Measurements from ENCODE around the gene IL12RB1. TPM values are rescaled to one million over a fixed set of nuclear protein-coding genes. Genes with fewer than 3 reads are reported as not detected.

Gene IL12RB1
- total and polyA plus RNA-seq, 2 donors (not counting 3 experiments of a cell fraction or from before 2014, with no cell fraction given), result not detected

- TF ChIP-seq MAX (IDR thresholded peaks at IDR 0.05; ENCODE audit: insufficient read depth, insufficient read length), result no peak
- no peak for TF ChIP-seq JUN (IDR thresholded peaks at IDR 0.05; ENCODE audit: borderline replicate concordance, insufficient read depth, insufficient read length, low read depth)
- TF ChIP-seq POLR2A (IDR thresholded peaks at IDR 0.05; ENCODE audit: low read depth, low read length), result no peak
- TF ChIP-seq MYC (IDR thresholded peaks at IDR 0.05; ENCODE audit: low read depth, low read length), result no peak
- no peak for TF ChIP-seq FOS (IDR thresholded peaks at IDR 0.05; ENCODE audit: borderline replicate concordance, insufficient read depth, low read length)
- no peak for TF ChIP-seq POLR2AphosphoS5 (IDR thresholded peaks at IDR 0.05; ENCODE audit: insufficient read depth, low read depth, low read length)
- TF ChIP-seq GATA2 (IDR thresholded peaks at IDR 0.05; ENCODE audit: insufficient read depth, insufficient read length, low read depth, low read length), result no peak
- no peak for TF ChIP-seq EZH2 (IDR thresholded peaks at IDR 0.05; ENCODE audit: borderline replicate concordance, low read depth, low read length, severe bottlenecking)
- no peak for TF ChIP-seq CTCF (IDR thresholded peaks at IDR 0.05; ENCODE audit: extremely low read depth in 1 of 2, insufficient read depth in 1 of 2, low read depth in 1 of 2, low read length in 2 of 2)
- DNase-seq (ENCODE audit: low read depth, low spot score) (no peak), FAIRE-seq (no peak)
- Histone ChIP-seq H3K4me3 (replicated peaks in 1 of 3; ENCODE audit: insufficient read depth in 1 of 3, low read depth in 1 of 3, low read length in 3 of 3) (peak overlapping the region in 1 of 3 experiments; percentile 46), H3K36me3 (ENCODE audit: control insufficient read depth in 2 of 2, extremely low read depth in 1 of 2, insufficient read depth in 2 of 2, low read length in 2 of 2) (peaks cover 0 to 27% of the 10 kb centered on the region in 2 experiments), H3K27ac (ENCODE audit: insufficient read depth, low read depth, low read length) (no peak overlapping the region), H3K79me2 (ENCODE audit: control insufficient read depth, insufficient read depth, low read length) (peaks cover 1% of the 10 kb centered on the region), H3K9me1 (replicated peaks; ENCODE audit: control insufficient read depth, extremely low read depth, insufficient read depth, low read length) (no peaks in the 10 kb centered on the region), H3K9me3 (replicated peaks; ENCODE audit: control insufficient read depth, insufficient read depth, low read length) (no peaks in the 10 kb centered on the region), H2AFZ (ENCODE audit: low read depth, low read length) (no peak overlapping the region), H3K4me1 (ENCODE audit: control insufficient read depth, extremely low read depth, insufficient read depth, low read length) (peaks cover 7% of the 10 kb centered on the region), H3K27me3 (ENCODE audit: control insufficient read depth in 2 of 2, insufficient read depth in 2 of 2, low read length in 2 of 2) (no peaks in the 10 kb centered on the region), H4K20me1 (replicated peaks; ENCODE audit: control insufficient read depth, extremely low read depth, insufficient read depth, low read length) (no peaks in the 10 kb centered on the region), H3K9ac (replicated peaks; ENCODE audit: extremely low read depth, insufficient read depth, low read length) (no peak overlapping the region), H3K4me2 (ENCODE audit: insufficient read depth, low read length) (no peak overlapping the region)
- BruUV-seq (replicated peaks), result no TSS peak
- dilution Hi-C loops (cut with MboI; ENCODE audit: extremely low pct_ligation_motif_present, low sequenced_read_pairs) (no loop called here), intact Hi-C loops (cut with micrococcal nuclease) (loop anchor here (5.0 kb wide), 1 partner anchor 243 kb away; no protein-coding TSS in a partner anchor)
- CTCF ChIA-PET, result interaction anchor here (1.2 kb wide), 1 partner anchor 48 kb away, joined by 7 read pairs; no protein-coding TSS in a partner anchor
- POLR2A ChIA-PET, result no interaction called here
These were observed 77.2 kb downstream of the IL12RB1 start for GRCh38 chr19:18009412-18010066.

Other genes with a start within 250 kb of the IL12RB1 start
- 3.1 and 3.4 TPM in 2 replicates for gene JAK3, start 239.0 kb downstream of the IL12RB1 start, total RNA-seq
- 3.8 and 5.1 TPM in 2 replicates for gene JAK3, start 239.0 kb downstream of the IL12RB1 start, polyA plus RNA-seq
- gene RPL18A, start 227.0 kb downstream of the IL12RB1 start, total RNA-seq, result 1,947 and 1,970 TPM in 2 replicates
- gene RPL18A, start 227.0 kb downstream of the IL12RB1 start, polyA plus RNA-seq, result 2,869 and 3,230 TPM in 2 replicates
- gene SLC5A5, start 215.0 kb downstream of the IL12RB1 start, total RNA-seq, result not detected in 2 replicates
- gene SLC5A5, start 215.0 kb downstream of the IL12RB1 start, polyA plus RNA-seq, result not detected in 2 replicates
- gene CCDC124, start 153.9 kb downstream of the IL12RB1 start, total RNA-seq, result 115 and 123 TPM in 2 replicates
- 101 and 128 TPM in 2 replicates for gene CCDC124, start 153.9 kb downstream of the IL12RB1 start, polyA plus RNA-seq
- 0.32 and 0.80 TPM in 2 replicates for gene KCNN1, start 119.8 kb downstream of the IL12RB1 start, total RNA-seq
- 0.18 TPM in 2 replicates for gene KCNN1, start 119.8 kb downstream of the IL12RB1 start, polyA plus RNA-seq
- 17.2 and 17.4 TPM in 2 replicates for gene ARRDC2, start 78.8 kb downstream of the IL12RB1 start, total RNA-seq
- gene ARRDC2, start 78.8 kb downstream of the IL12RB1 start, polyA plus RNA-seq, result 10.2 and 12.4 TPM in 2 replicates
- gene MAST3, start 10.8 kb upstream of the IL12RB1 start, total RNA-seq, result 2.7 and 4.2 TPM in 2 replicates
- gene MAST3, start 10.8 kb upstream of the IL12RB1 start, polyA plus RNA-seq, result 1.5 TPM in 2 replicates
- gene PIK3R2, start 66.2 kb upstream of the IL12RB1 start, total RNA-seq, result 14.4 and 15.2 TPM in 2 replicates
- gene PIK3R2, start 66.2 kb upstream of the IL12RB1 start, polyA plus RNA-seq, result 7.5 and 8.1 TPM in 2 replicates
- gene IFI30, start 86.9 kb upstream of the IL12RB1 start, total RNA-seq, result 0.74 and 1.1 TPM in 2 replicates
- 1.6 and 2.1 TPM in 2 replicates for gene IFI30, start 86.9 kb upstream of the IL12RB1 start, polyA plus RNA-seq
- 13.8 and 16.1 TPM in 2 replicates for gene MPV17L2, start 106.3 kb upstream of the IL12RB1 start, total RNA-seq
- 27.6 and 38.4 TPM in 2 replicates for gene MPV17L2, start 106.3 kb upstream of the IL12RB1 start, polyA plus RNA-seq
- 0.88 and 1.9 TPM in 2 replicates for gene RAB3A, start 117.1 kb upstream of the IL12RB1 start, total RNA-seq
- gene RAB3A, start 117.1 kb upstream of the IL12RB1 start, polyA plus RNA-seq, result 0.86 and 0.90 TPM in 2 replicates
- 0.76 and 0.97 TPM in 2 replicates for gene PDE4C, start 139.5 kb upstream of the IL12RB1 start, total RNA-seq
- gene PDE4C, start 139.5 kb upstream of the IL12RB1 start, polyA plus RNA-seq, result 0.13 and 0.29 TPM in 2 replicates
- gene IQCN, start 187.5 kb upstream of the IL12RB1 start, total RNA-seq, result 2.2 and 3.0 TPM in 2 replicates
- 1.5 and 2.1 TPM in 2 replicates for gene IQCN, start 187.5 kb upstream of the IL12RB1 start, polyA plus RNA-seq
- 130 and 137 TPM in 2 replicates for gene JUND, start 194.7 kb upstream of the IL12RB1 start, total RNA-seq
- 91.4 and 134 TPM in 2 replicates for gene JUND, start 194.7 kb upstream of the IL12RB1 start, polyA plus RNA-seq
- 103 and 118 TPM in 2 replicates for gene LSM4, start 236.1 kb upstream of the IL12RB1 start, total RNA-seq
- gene LSM4, start 236.1 kb upstream of the IL12RB1 start, polyA plus RNA-seq, result 105 and 119 TPM in 2 replicates

Data from endothelial cell of umbilical vein (primary cell).